ENCODE measurements around the gene BORA.
"Not testable (repeated sequence)": the region's sequence is repeated elsewhere in the genome, so short reads cannot be mapped to it uniquely, and the experiment has no call there.

Gene BORA

DNA sequence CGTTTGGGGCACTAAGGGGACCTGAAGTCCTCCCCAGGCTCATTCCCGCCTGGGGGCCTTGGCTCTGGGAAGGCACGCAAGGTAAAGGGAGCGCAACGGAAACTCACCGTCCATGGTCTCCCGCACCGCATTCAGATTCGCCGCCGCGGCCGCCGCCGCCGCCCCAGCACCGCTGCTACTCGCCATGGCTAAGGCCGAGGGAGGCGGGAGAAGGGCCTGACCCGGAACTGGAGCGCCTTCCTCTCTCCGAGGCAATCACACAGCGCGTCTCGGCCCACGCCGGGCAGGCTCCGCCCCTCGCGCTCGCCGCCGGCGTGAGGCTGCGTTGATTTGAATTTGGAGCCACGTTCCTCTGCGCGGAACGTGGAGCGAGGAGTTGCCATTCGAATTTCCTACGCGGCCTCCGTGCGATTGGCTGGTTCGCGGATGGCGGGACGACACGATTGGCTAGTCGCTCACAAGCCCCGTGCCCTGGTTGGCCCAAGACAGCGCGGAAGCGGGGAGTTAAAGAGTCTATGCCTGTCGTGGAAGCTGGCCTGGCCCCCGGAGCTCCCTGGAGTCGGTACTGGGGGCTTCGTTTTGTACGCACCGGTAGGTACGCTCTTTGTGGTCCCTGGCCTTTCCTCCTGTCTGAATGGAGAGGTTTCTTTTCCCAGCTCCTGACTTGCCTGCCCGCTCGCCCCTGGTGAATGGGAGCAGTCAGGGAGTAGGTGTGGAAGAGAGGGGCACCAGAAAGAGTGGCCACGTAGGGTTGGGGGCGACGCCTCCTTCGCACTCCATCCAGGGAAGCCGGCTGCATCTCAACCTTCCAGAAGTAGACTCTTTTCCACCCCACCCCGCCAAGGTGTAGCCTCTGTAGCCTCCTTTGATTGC, at the start of gene BORA, which contains the start of gene MZT1:
Gene BORA (plus strand): TSS at position 507 of the 873 bp plus-strand sequence. CDS start 1,018 bp downstream, outside the sequence.
Gene MZT1 (minus strand): TSS at position 213 of the 873 bp plus-strand sequence. CDS start 27 bp downstream, at position 186.
- peak; percentile 91 for DNase-seq (ENCODE audit: low read depth)

GRCh38 chr13:72678312-72678711, 49.4 kb upstream of the BORA start:
- no peak for DNase-seq (ENCODE audit: low read depth)

DNA sequence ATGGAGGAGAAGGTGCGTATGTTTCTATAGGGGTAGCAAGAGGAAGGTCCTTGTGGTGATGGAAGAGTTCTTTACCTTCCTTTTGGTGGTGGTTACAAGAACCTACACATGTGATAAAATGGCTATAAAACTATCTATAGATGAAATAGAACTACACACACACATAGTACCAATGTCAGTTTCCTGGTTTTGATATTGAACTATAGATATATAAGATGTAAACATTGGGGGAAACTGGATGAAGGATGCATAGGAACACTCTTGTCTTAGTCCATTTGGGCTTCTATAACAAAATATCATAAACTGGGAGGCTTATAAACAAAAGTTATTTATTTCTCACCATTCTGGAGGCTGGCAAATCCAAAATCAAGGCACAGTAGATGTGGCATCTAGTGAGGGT, 47.4 kb upstream of the BORA start:
- no peak for DNase-seq (ENCODE audit: low read depth)

DNA sequence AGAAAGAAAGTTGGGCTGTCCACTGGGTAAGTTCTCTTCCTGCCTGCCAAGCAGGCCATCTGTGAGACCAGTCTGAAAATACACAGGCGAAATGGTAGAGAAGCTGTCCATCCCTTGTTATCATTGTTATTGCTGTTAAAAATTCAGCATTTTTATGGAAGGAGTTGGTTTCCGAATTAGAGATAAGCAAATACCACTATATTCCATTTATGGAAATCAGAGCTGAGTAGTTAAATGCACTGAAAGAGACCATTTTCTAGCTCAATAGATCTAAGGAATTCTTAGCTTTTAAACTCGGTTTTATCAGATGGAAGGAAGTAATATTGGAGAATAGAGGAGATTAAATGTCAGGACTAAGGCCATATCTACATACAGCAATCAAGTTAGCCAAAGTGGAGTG, 41.0 kb upstream of the BORA start:
- DNase-seq (ENCODE audit: low read depth) = no peak

GRCh38 chr13:72689181-72689696, 38.5 kb upstream of the BORA start:
- DNase-seq (ENCODE audit: low read depth) = no peak

DNA sequence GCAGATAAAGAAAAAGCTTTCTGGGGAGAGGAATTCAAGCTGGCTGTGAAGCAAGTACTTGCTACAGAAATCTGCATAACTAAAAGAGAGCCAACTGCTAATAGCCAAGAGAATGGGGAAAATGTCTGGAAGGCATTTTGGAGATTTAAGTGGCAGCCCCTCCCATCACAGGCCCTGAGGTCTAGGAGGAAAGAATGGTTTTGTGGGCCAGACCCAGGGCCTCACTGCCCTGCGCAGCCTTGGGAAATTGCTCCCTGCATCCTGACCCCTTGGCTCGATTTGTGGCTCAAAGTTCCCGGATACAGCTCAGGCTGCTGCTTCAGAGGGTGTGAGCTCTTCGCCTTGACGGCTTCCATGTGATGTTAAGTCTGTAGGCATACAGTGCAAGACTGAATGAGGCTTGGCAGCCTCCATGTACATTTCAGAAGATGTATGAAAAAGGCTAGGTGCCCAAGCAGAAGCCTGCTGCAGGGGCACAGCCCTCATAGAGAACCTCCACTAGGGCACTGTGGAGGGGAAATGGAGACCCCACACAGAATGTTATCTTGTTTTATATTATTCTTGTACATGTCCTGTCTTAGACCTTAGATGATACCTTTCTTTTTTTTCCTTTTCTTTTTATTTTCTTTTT, 34.7 kb upstream of the BORA start:
- DNase-seq (ENCODE audit: low read depth) = no peak

DNA sequence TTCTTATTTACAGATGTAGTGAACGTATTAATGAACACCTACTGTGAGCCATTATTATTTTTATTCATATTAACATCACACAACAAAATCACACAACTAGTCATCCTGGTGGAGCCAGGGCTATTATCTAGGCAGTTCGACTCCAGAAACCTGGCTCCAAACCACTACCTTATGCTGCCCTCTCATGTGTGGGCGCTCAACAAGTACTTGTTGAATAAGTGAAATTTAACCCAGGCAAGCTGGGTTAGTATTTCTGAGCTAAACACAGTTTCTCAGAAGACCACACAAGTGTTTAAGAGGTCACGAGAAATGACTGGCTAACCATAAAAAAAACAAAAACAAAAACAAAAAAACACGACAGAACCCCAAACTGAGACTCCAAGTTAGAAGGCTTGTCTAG, 33.9 kb upstream of the BORA start:
- DNase-seq (ENCODE audit: low read depth) = no peak

DNA sequence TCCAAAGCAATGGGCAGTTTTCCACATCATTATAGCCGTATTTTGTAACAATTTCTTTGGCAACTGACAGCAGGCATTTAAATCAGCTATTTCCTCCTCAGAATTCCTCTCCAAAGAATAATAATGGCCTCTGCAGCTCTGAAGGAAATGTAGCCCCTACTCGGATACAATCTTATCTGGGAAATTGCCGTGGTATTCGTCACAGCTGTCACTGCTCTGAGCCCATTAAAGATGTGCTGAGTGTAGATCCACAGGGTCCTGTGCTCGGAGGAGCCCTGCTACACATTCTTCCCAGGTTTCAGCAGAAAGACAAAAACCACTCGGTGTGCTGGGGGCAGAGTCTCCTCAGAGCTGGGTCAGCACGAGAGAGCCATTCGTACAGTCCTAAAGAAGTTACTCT, 33.4 kb upstream of the BORA start:
- DNase-seq (ENCODE audit: low read depth) = no peak

DNA sequence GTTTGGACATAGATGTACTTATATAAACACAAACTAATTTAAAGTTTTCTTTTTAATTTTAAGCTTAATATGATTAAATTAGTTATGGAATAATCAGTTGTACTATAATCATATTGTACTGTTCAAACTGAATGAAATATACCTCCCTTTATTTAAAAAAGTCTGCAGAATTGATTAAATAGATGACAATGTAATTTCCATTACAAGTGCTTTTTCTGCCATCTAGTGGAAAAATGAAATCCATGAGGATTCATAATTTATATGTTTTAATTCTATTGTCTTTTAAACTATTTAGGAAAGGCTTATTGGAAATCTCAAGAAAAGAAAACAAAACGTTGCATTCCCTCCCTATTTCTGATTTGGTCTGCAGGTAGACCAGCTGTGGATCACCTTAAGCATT, 31.1 kb upstream of the BORA start:
- no peak for DNase-seq (ENCODE audit: low read depth)

DNA sequence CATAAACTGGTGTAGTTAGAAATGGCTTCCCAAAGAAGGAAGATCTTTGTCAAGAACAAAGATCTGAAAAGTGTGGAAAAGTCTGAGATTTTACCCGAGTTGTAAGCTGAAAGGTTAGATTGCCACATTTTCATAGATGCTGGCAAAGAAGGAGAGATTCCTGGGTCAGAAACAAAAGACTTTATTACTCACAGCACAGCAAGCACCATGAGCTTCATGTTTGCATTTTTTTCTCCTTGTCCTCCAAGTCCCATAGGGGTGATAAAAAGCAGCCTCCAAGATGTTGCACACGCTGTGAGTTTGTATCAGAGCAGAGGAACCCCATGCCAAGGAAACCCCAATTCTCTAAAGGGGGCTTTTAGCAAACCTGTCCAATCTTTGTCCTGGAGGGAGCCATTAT, 29.6 kb upstream of the BORA start:
- DNase-seq (ENCODE audit: low read depth) = peak; percentile 7

- DNase-seq (ENCODE audit: low read depth) = no peak
Measured at GRCh38 chr13:72700509-72700908, 27.2 kb upstream of the BORA start.

GRCh38 chr13:72716776-72717175, 10.9 kb upstream of the BORA start:
- no peak for DNase-seq (ENCODE audit: low read depth)

- not testable (repeated sequence) for DNase-seq (ENCODE audit: low read depth)
Measured at GRCh38 chr13:72726185-72726584, 1.5 kb upstream of the BORA start.

DNA sequence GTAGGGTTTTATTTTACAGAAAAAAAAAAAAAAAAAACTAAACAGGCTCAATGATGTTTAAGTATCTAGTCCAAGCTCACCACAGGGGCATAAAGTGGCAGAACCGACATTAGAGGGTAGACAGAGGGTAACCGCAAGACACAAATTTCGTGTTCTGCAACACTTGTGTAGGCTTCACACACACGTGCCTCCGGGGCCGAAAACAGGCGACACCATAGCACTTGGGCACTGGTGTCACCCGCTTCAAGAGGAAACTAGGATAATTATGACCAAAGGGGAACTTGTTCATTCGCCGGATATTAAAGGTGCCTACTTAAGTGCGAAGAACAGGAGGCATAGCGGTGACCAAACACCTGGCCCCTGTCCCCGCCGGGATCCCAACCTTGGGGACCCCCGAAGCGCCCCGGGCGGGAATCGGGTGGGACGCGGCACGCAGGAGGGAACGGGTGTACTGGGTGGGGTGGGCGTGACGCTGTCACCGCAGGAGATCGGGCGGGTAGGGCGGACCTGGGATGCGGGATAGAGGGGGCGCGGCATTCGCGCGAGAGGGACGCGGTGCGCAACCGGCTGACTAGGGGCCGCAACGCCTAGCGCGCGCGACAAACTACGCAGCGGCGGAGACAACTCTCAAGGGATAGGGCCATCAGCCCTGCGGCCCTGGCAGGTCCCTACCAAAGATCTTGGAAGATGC, 852 bp upstream of the BORA start:
- DNase-seq (ENCODE audit: low read depth) = no peak

DNA sequence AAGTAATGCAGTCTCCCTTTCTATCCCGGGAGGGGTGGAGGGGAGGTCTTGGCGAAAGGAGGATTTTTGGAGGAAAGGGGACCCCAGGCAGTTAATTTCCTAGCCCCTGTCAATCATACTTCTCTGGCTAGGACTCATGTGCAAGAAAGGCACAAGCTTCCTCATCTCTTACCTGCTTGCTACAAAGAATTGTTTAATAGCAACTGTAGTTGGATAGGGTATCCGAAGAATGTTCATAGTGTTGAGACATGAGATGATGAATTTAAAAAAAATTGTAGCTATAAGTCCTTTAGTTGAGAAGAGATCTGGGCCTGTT, 525 bp downstream of the BORA start:
- no peak for DNase-seq (ENCODE audit: low read depth)

DNA sequence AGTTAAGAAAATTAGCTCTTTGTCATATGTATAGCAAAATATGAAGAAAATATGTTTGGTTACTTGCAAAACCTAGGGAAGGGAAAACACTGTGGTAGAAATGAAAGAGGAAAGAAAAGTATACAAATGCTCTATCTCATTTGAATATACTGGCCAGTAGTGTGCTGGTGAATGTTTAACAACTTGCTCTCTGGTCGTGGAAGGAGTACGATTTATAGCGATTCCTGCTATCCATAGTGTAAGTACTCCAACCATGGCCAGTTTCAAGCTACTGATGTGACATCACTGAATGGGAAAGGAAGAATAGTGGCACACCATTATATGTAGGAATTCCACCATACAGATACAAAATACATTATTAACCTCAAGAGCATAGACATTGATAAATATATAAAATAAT, 9.3 kb downstream of the BORA start:
- no peak for DNase-seq (ENCODE audit: low read depth)

- DNase-seq (ENCODE audit: low read depth) = no peak
Measured at GRCh38 chr13:72740015-72740414, 12.3 kb downstream of the BORA start.

GRCh38 chr13:72745260-72745659, 17.5 kb downstream of the BORA start:
- no peak for DNase-seq (ENCODE audit: low read depth)

GRCh38 chr13:72751220-72751619, 23.5 kb downstream of the BORA start:
- no peak for DNase-seq (ENCODE audit: low read depth)

- DNase-seq (ENCODE audit: low read depth) = no peak
Measured at GRCh38 chr13:72754111-72754510, 26.4 kb downstream of the BORA start.

- DNase-seq (ENCODE audit: low read depth) = no peak
Measured at GRCh38 chr13:72757792-72758535, 30.2 kb downstream of the BORA start.

- no peak for DNase-seq (ENCODE audit: low read depth)
Measured at GRCh38 chr13:72760189-72760588, 32.5 kb downstream of the BORA start.

Measured in GM04503 (cell line).